BJ (cell line): ENCODE results near the gene CNTROB. TPM values are rescaled to one million over a fixed set of nuclear protein-coding genes. Genes with fewer than 3 reads are reported as not detected.

ENCODE experiments used
- CTCF ChIA-PET: fragments of 350-600 bp; formaldehyde crosslinking; extraction: SDS; loops from one replicate; lab custom pipeline; 2021; ENCODE audit warnings: antibody characterized with exemption, inconsistent platforms; lab: Yijun Ruan, JAX
- POLR2A ChIA-PET: fragments of 300-600 bp; sonication (Branson Sonifier 250); formaldehyde crosslinking; extraction: SDS; loops from one replicate; lab custom pipeline; 2021; ENCODE audit warnings: antibody characterized with exemption; lab: Charles Lee
- DNase-seq: peaks from one replicate; pipeline ENCODE4 v3.0.0-alpha.2; 2011; ENCODE audit warnings: low read depth
- H3K27me3 ChIP-seq: 2 replicates; pipeline ENCODE4 v1.6.0; 2011; ENCODE audit warnings: low read length; ENCODE audit not compliant: control insufficient read depth, insufficient read depth
- H3K36me3 ChIP-seq: 2 replicates; pipeline ENCODE4 v1.5.1; 2011; ENCODE audit warnings: low read length; ENCODE audit not compliant: control insufficient read depth, insufficient read depth
- H3K4me3 ChIP-seq: 2 replicates; pipeline ENCODE4 v1.5.1; 2011; ENCODE audit warnings: low read depth, mild to moderate bottlenecking, control low read depth, low read length
- polyA plus RNA-seq: library from polyadenylated mRNA; depleted of rRNA; stranded (reverse); fragments of >200 nt; gene quantifications from 2 replicates; pipeline ENCODE4 v1.2.3, GENCODE V29; 2011
- TF ChIP-seq, protein P1 (sequence below): IDR thresholded peaks from 2 replicates; pipeline ENCODE4 v1.5.1; 2011; ENCODE audit warnings: low read depth, mild to moderate bottlenecking, control low read depth, inconsistent platforms, low read length, moderate library complexity; ENCODE audit not compliant: insufficient read depth

CNTROB gene
- polyA plus RNA-seq, 1 experiment, result 26.8 TPM

DNA sequence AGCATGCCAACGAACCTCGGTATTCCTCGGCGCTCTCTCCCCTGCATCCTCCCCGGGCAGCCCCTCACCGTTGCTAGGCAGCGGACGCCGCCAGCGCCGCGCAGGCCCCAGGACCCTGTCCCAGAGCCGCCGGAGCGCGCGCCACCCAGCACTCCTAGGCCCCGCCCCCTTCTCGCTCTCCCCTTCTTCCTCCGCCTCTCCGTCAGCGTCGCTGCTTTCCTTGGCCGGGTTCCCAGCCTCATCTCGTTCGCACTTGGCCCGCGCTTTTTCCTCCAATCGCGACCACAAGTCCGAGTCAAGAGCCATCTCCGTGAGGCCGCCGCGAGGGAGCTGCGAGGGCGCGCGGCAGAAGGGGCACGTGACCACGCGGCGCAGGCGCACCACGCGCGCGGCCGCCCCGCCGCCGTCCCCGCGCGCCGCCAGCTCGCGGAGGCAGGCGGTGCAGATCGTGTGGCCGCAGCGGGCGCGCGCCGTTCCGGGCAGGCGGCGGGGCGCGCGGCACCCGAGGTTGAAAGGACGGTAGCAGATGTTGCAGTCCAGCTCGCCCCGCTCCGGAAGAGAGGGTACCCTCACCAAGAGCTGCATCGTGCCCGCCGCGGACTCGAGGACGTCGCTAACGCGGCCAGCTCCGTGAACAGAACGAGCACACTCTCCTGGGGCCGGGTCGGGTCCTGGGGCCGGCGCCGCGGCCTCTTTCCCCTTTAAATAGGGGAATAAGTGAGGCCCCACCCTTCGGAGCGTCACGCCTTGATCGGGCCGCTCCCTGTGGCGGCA lies 16.2 kb upstream of the CNTROB start, which contains the start of gene RNF227:
RNF227 (minus strand) TSS at position 679 of the 774 bp plus-strand sequence; CDS start at position 585, 94 bp downstream.
- ChIA-PET POLR2A (interaction anchor here (0.7 to 1.2 kb wide), 3 partner anchors 17 to 1329 kb away, joined by 3 read pairs; partner anchors contain the start of gene NAA38), CTCF (interaction anchor here (0.6 to 7.6 kb wide), 20 partner anchors 11 to 147 kb away, joined by 3 to 109 read pairs (median 3); partner anchors contain the start of genes CHD3, CNTROB, NAA38 and TRAPPC1)
- Histone ChIP-seq H3K36me3 (peaks cover 10% of the 10 kb centered on the region), H3K4me3 (peak within 1 kb of the TSS; percentile 52), H3K27me3 (no peaks in the 10 kb centered on the region)
- DNase-seq, result peak; percentile 82
- TF ChIP-seq, protein P1, sequence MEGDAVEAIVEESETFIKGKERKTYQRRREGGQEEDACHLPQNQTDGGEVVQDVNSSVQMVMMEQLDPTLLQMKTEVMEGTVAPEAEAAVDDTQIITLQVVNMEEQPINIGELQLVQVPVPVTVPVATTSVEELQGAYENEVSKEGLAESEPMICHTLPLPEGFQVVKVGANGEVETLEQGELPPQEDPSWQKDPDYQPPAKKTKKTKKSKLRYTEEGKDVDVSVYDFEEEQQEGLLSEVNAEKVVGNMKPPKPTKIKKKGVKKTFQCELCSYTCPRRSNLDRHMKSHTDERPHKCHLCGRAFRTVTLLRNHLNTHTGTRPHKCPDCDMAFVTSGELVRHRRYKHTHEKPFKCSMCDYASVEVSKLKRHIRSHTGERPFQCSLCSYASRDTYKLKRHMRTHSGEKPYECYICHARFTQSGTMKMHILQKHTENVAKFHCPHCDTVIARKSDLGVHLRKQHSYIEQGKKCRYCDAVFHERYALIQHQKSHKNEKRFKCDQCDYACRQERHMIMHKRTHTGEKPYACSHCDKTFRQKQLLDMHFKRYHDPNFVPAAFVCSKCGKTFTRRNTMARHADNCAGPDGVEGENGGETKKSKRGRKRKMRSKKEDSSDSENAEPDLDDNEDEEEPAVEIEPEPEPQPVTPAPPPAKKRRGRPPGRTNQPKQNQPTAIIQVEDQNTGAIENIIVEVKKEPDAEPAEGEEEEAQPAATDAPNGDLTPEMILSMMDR, result no peak

DNA sequence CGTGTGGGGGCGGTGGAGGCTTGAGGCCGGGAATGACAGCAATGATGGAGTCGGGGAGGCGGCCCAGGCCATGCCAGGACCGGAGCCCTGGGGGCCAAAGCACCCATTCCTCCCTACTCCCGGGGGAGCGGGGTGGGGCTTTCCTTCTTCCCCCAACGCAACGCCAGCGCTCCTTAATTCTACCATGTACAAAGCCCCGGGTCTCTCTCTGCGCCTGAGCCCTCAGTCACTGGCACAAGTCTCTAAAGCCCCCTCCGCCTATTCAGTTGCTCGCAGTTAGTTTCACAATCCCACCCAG lies 15.7 kb upstream of the CNTROB start:
- DNase-seq, result no peak
- ChIA-PET POLR2A (interaction anchor here (0.7 to 1.2 kb wide), 4 partner anchors 17 to 1328 kb away, joined by 3 read pairs; partner anchors contain the start of gene NAA38), CTCF (interaction anchor here (0.5 to 7.6 kb wide), 22 partner anchors 10 to 267 kb away, joined by 3 to 109 read pairs (median 3); partner anchors contain the start of genes CHD3, CNTROB, KCNAB3 and NAA38)
- Histone ChIP-seq H3K36me3 (peaks cover 8% of the 10 kb centered on the region), H3K4me3 (peak overlapping the region; percentile 52), H3K27me3 (no peaks in the 10 kb centered on the region)
- TF ChIP-seq, protein P1, result no peak

DNA sequence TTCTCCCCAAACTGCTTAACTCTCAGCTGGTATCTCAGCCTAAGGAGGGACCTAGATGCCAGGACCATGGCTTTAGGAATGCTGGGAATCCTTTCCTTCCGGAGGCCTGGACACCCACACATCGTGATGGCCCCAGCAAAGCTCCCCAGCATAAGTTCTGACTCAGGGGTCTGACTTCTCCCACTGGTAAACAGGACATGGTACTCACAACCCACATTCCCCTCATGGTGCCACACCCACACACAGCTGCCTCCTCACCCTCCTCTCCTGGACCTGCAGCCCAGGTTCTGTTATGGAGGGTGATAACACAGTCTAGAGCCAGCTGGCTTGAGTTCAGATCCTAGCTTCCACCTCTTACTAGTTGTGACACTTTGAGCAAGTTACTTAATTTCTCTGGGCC lies 15.2 kb upstream of the CNTROB start:
- TF ChIP-seq, protein P1, result no peak
- Histone ChIP-seq H3K36me3 (peaks cover 3% of the 10 kb centered on the region), H3K4me3 (no peak overlapping the region), H3K27me3 (no peaks in the 10 kb centered on the region)
- CTCF ChIA-PET, result interaction anchor here (0.5 to 7.6 kb wide), 10 partner anchors 10 to 267 kb away, joined by 3 to 109 read pairs (median 4); partner anchors contain the start of genes CHD3 and KCNAB3
- DNase-seq, result no peak
- POLR2A ChIA-PET, result interaction anchor here (0.9 to 1.2 kb wide), 2 partner anchors 34 to 60 kb away, joined by 3 read pairs; partner anchors contain the start of gene NAA38

DNA sequence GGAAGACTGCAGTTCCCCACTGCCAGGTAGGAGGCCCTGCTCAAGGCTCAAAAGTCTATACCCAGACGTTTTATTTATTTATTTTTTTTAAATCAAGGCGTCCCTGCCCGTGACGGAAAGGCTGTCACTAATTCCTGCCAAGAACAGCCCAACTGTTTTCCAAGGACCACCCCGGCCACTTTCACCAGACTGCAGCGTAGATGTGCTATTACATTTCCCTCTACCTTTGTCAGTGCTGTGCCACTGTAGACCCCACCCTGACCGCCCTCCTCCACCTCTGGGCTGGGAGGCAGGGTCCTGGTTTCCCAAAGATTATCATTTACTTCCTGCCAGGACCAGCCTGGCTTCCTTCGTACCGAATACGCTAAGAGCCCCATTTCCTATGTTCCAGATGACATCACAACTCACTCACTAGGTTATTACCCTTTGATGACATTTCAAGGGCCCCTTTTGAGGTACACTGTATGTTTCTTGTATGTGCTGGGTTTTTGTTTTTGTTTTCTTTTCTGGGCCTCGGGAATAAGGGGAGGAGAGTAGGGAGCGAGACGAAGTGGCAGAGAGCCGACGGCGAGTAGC lies 9.6 kb upstream of the CNTROB start:
- POLR2A ChIA-PET, result no interaction called here
- H3K36me3 ChIP-seq, result no peaks in the 10 kb centered on the region
- peak overlapping the region; percentile 47 for H3K4me3 ChIP-seq
- no peaks in the 10 kb centered on the region for H3K27me3 ChIP-seq
- DNase-seq, result no peak
- TF ChIP-seq, protein P1, result no peak
- CTCF ChIA-PET, result interaction anchor here (0.6 to 4.0 kb wide), 3 partner anchors 11 to 67 kb away, joined by 3 to 15 read pairs (median 3); no protein-coding TSS in a partner anchor
